AG04450 (cell line): ENCODE measurements around the gene MED8. TPM values are rescaled to one million over a fixed set of nuclear protein-coding genes. Genes with fewer than 3 reads are reported as not detected.

ENCODE experiments used
- CTCF ChIA-PET: fragments of 300-600, 350-600 bp; formaldehyde crosslinking; extraction: SDS; loops from one replicate; lab custom pipeline; 2022; ENCODE audit warnings: antibody characterized with exemption, inconsistent platforms; lab: Charles Lee
- POLR2A ChIA-PET: fragments of 350-600 bp; formaldehyde crosslinking; extraction: SDS; loops from one replicate; lab custom pipeline; 2021; ENCODE audit warnings: antibody characterized with exemption, inconsistent platforms; lab: Yijun Ruan, JAX
- DNase-seq: peaks from one replicate; pipeline ENCODE4 v3.0.0-alpha.2; 2011; ENCODE audit warnings: low read depth, low spot score
- H3K27ac ChIP-seq: one replicate; pipeline ENCODE4 v1.5.1; 2012; ENCODE audit warnings: low read depth, low read length, control low read depth
- H3K27me3 ChIP-seq: one replicate; pipeline ENCODE4 v1.6.0; 2012; ENCODE audit warnings: low read length; ENCODE audit not compliant: control insufficient read depth, insufficient read depth
- H3K4me3 ChIP-seq: 2 replicates; pipeline ENCODE4 v1.5.1; 2011; ENCODE audit warnings: mild to moderate bottlenecking, low read depth, low read length, control low read depth
- H3K9me3 ChIP-seq: 2 replicates; pipeline ENCODE4 v1.5.1; 2012; ENCODE audit warnings: low read length; ENCODE audit not compliant: control insufficient read depth, insufficient read depth
- polyA plus RNA-seq: library from polyadenylated mRNA; depleted of rRNA; stranded (reverse); fragments of >200 nt; gene quantifications from 2 replicates; pipeline ENCODE4 v1.2.3, GENCODE V29; 2011
- TF ChIP-seq, protein P1 (sequence below): IDR thresholded peaks from 2 replicates; pipeline ENCODE4 v1.5.1; 2011; ENCODE audit warnings: low read depth, low read length, control low read depth, inconsistent platforms

Gene MED8
- polyA plus RNA-seq, 1 experiment, result 59.3 TPM

DNA sequence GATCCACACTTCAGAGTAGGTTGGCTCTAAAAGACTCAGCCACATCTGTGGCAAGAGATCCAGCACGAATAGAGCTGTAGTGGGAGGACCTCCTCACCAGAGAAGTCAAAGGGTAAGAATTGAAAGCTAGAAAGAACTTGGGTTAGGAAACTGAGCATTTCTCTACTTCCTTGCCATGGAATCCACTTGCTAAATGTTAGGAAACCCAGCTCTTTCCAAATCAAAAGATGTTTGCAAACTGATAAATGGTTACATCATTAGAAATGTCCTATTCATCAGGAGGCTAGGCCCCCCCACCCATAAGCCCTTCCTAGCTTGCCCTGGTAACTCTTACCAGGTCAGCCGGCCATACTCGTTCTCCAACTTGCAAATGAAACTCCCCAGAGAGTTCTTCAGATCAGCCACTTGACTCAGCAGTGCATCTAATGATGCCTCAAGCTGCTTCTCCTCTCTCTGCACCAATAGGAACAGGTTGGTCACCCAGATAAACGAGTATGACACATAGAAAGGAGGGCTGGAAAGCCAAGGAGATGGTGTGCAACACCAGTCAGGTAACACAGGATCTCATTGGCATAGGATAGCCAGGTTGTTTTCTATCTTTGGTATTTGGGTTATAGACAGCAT is 1.5 kb downstream of the MED8 start:
- no peaks in the 10 kb centered on the region for H3K9me3 ChIP-seq
- H3K4me3 ChIP-seq, result peak overlapping the region; percentile 100
- no peak overlapping the region for H3K27ac ChIP-seq
- ChIA-PET POLR2A (interaction anchor here (1.1 kb wide), 1 partner anchor 262 kb away, joined by 3 read pairs; the partner anchor contains the start of gene KDM4A), CTCF (interaction anchor here (4.4 kb wide), 1 partner anchor 162 kb away, joined by 16 read pairs; no protein-coding TSS in a partner anchor)
- H3K27me3 ChIP-seq, result no peaks in the 10 kb centered on the region
- DNase-seq, result no peak
- TF ChIP-seq, protein P1, sequence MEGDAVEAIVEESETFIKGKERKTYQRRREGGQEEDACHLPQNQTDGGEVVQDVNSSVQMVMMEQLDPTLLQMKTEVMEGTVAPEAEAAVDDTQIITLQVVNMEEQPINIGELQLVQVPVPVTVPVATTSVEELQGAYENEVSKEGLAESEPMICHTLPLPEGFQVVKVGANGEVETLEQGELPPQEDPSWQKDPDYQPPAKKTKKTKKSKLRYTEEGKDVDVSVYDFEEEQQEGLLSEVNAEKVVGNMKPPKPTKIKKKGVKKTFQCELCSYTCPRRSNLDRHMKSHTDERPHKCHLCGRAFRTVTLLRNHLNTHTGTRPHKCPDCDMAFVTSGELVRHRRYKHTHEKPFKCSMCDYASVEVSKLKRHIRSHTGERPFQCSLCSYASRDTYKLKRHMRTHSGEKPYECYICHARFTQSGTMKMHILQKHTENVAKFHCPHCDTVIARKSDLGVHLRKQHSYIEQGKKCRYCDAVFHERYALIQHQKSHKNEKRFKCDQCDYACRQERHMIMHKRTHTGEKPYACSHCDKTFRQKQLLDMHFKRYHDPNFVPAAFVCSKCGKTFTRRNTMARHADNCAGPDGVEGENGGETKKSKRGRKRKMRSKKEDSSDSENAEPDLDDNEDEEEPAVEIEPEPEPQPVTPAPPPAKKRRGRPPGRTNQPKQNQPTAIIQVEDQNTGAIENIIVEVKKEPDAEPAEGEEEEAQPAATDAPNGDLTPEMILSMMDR, result no peak

DNA sequence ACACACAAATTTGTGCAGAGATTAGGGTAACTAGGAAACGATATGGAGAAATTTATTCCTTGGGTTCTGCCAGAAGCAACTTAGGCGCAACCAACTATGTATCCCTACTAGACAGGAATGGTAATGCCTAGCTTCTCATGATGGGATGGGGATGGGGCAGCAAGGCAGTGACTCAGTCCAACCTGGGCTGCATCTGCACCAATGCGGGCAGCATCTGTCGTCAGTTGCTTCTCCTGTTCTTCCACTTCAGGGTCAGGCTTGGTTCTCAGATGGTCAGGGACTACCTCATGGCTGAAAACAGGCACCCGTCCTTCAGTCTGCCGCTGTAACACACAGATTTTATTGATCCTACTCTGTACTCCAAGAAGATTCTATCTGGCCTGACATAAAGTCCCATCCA is 2.9 kb downstream of the MED8 start:
- DNase-seq, result no peak
- Histone ChIP-seq H3K27ac (no peak overlapping the region), H3K9me3 (no peaks in the 10 kb centered on the region), H3K27me3 (no peaks in the 10 kb centered on the region), H3K4me3 (no peak overlapping the region)
- ChIA-PET CTCF (interaction anchor here (4.4 kb wide), 1 partner anchor 160 kb away, joined by 16 read pairs; no protein-coding TSS in a partner anchor), POLR2A (no interaction called here)
- TF ChIP-seq, protein P1, result no peak

DNA sequence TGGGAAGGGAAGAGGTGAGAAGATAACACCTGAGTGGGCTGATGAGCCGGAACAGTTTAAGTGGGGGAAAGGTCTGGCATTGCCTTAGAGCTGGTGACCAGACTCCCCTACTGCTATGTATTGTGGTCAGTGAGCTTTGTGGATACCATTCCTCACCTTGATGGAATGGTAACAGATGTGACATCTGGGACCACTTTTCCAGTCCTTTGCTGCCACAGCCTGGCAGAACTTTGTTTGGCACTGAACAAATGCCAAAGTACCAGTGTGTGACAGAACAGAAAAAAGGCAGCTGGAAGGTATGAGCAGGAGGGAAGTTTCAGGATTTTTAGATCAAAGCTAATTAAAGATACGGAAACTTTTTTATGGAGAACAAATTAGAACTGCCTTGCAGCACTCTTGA is 6.2 kb downstream of the MED8 start:
- POLR2A ChIA-PET, result interaction anchor here (0.8 to 1.0 kb wide), 3 partner anchors 15 to 154 kb away, joined by 3 to 4 read pairs (median 3); partner anchors contain the start of gene ELOVL1
- Histone ChIP-seq H3K27ac (no peak overlapping the region), H3K9me3 (no peaks in the 10 kb centered on the region), H3K27me3 (no peaks in the 10 kb centered on the region), H3K4me3 (no peak overlapping the region)
- TF ChIP-seq, protein P1, result peak; percentile 10; the same call in 1 of the 2 replicates
- CTCF ChIA-PET, result interaction anchor here (1.2 to 1.5 kb wide), 2 partner anchors 144 to 156 kb away, joined by 3 read pairs; no protein-coding TSS in a partner anchor
- no peak for DNase-seq

DNA sequence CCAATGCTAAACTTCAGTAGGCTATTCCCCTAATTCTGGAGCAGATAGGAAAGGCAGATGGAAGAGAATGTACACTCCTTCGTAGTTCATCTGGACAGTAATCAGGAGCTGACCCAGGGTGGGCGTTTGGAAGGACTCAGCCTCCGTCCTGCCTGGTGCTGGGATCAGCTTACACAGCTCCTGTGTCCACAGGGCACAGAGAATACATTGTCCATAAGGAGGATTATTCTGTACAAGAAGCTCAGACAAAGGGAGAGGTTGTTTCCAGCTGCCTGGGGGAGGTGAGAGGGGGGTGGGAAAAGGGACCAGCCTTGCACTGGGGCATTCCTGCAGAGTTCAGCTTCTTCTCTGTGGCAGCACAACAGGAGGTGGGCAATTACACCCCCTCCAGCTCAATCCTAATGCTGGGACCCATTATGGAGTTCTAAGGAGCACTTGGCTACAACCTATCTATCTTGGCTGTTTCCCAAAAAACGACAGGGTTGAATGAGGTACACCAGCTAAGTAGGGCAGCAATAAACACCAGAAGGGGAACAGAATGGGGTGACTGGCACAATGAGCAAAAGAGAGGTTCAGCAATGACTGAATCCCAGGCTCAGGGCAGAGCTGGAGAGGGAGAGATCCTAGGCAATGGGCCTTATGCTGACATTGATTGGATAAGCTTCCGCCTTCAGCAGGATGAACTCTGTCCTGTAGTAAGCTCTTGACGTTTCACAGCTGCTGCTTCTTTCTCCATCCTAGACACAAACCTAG is 7.4 kb downstream of the MED8 start:
- H3K27ac ChIP-seq, result no peak overlapping the region
- POLR2A ChIA-PET, result interaction anchor here (1.0 kb wide), 1 partner anchor 14 kb away, joined by 3 read pairs; the partner anchor contains the start of gene ELOVL1
- DNase-seq, result no peak
- H3K9me3 ChIP-seq, result no peaks in the 10 kb centered on the region
- no peak overlapping the region for H3K4me3 ChIP-seq
- CTCF ChIA-PET, result interaction anchor here (0.7 to 1.5 kb wide), 3 partner anchors 72 to 155 kb away, joined by 3 to 4 read pairs (median 3); partner anchors contain the start of gene HYI
- H3K27me3 ChIP-seq, result no peaks in the 10 kb centered on the region
- TF ChIP-seq, protein P1, result no peak
